K562 (cell line): ENCODE results near the gene PIK3CD. TPM values are rescaled to one million over a fixed set of nuclear protein-coding genes. Genes with fewer than 3 reads are reported as not detected.

Source experiments
- ATAC-seq: fragments of 200-7000 bp; cut with Tn5 transposase; 3 replicates; pipeline ENCODE4 v1.9.1; 2020; ENCODE audit warnings: moderate library complexity
- BruUV-seq: library from RNA; stranded (reverse); fragments of 400-500 nt; replicated peaks from 2 replicates; lab custom pipeline; 2021; lab: Mats Ljungman, UMichigan
- CTCF ChIA-PET: fragments of 300-600 bp; formaldehyde crosslinking; extraction: SDS; loops from one replicate; lab custom pipeline; 2021; ENCODE audit warnings: low intra/inter-chr PET ratio; lab: Yijun Ruan, JAX
- POLR2A ChIA-PET: fragments of 300-600, 350-650 bp; sonication (Branson Sonifier 250); formaldehyde crosslinking; extraction: SDS; loops from one replicate; lab custom pipeline; 2021; ENCODE audit warnings: antibody characterized with exemption, inconsistent platforms; lab: Yijun Ruan, JAX
- DNase-seq, 4 experiments: peaks; one replicate each; pipeline versions ENCODE4 v3.0.0 to v3.0.0-alpha.2; 2011 to 2018; ENCODE audit warnings: low spot score in 3 of 4, mixed read lengths in 3 of 4; ENCODE audit errors: extremely low read depth in 1 of 4
- FAIRE-seq: peaks from 2 replicates; lab custom pipeline; 2011; peaks lifted over from hg19 to GRCh38; lab: Jason Lieb, UNC
- H2AFZ ChIP-seq: 2 replicates; pipeline ENCODE4 v1.6.0; 2011; ENCODE audit warnings: low read depth, low read length, control low read depth, inconsistent platforms
- H3K27ac ChIP-seq: fragments of 200-600 bp; 3 replicates; pipeline ENCODE4 v1.8.0; 2011; ENCODE audit warnings: low read depth, mild to moderate bottlenecking, control low read depth, inconsistent platforms, low read length, moderate library complexity, mixed read lengths; ENCODE audit errors: extremely low read depth
- H3K27me3 ChIP-seq, 2 experiments: fragments of 300-600 bp in 1 of 2; 2 replicates in 1 of 2; 3 replicates in 1 of 2; pipeline versions ENCODE4 v1.6.0 to v1.8.0; 2011; ENCODE audit warnings: inconsistent platforms in 2 of 2, low read length in 2 of 2, mild to moderate bottlenecking in 1 of 2, mixed read lengths in 1 of 2, moderate library complexity in 1 of 2; ENCODE audit not compliant: control insufficient read depth in 2 of 2, insufficient read depth in 2 of 2
- H3K36me3 ChIP-seq: fragments of 300-600 bp; 3 replicates; pipeline ENCODE4 v1.8.0; 2011; ENCODE audit warnings: mild to moderate bottlenecking, low read length, inconsistent platforms; ENCODE audit not compliant: control insufficient read depth, insufficient read depth
- H3K4me1 ChIP-seq, 2 experiments: fragments of 200-600 bp in 1 of 2; replicated peaks in 1 of 2; 2 replicates in 1 of 2; 3 replicates in 1 of 2; pipeline versions ENCODE4 v1.5.1 to v1.8.0; 2011; ENCODE audit warnings: inconsistent platforms in 2 of 2, low read length in 2 of 2, mild to moderate bottlenecking in 1 of 2, mixed read lengths in 1 of 2, moderate library complexity in 1 of 2; ENCODE audit not compliant: control insufficient read depth in 2 of 2, insufficient read depth in 2 of 2
- H3K4me2 ChIP-seq: 2 replicates; pipeline ENCODE4 v1.6.1; 2011; ENCODE audit warnings: low read length, control low read depth, inconsistent platforms, mixed read lengths; ENCODE audit not compliant: insufficient read depth
- H3K4me3 ChIP-seq: fragments of 200-600 bp; sonication (generic), shearing (Covaris generic); 2 replicates; pipeline ENCODE4 v1.5.1; 2016; ENCODE audit warnings: control low read depth, inconsistent platforms
- H3K79me2 ChIP-seq: fragments of 200-600 bp; 3 replicates; pipeline ENCODE4 v1.8.0; 2011; ENCODE audit warnings: low read length, inconsistent platforms; ENCODE audit not compliant: control insufficient read depth, insufficient read depth
- H3K9ac ChIP-seq, 2 experiments: 2 replicates each; pipeline versions ENCODE4 v1.6.0 to v1.6.1; 2011; ENCODE audit warnings: low read depth in 2 of 2, low read length in 2 of 2, control low read depth in 1 of 2, inconsistent platforms in 1 of 2, mild to moderate bottlenecking in 1 of 2, mixed read lengths in 1 of 2; ENCODE audit not compliant: insufficient read depth in 1 of 2
- H3K9me1 ChIP-seq: one replicate; pipeline ENCODE4 v1.6.0; 2011; ENCODE audit warnings: inconsistent platforms, mild to moderate bottlenecking, low read length, moderate library complexity; ENCODE audit not compliant: control insufficient read depth, insufficient read depth
- H3K9me3 ChIP-seq: replicated peaks from 2 replicates; pipeline ENCODE4 v1.5.1; 2011; ENCODE audit warnings: low read depth, low read length, inconsistent platforms; ENCODE audit not compliant: control insufficient read depth, insufficient read depth
- H4K20me1 ChIP-seq: replicated peaks from 2 replicates; pipeline ENCODE4 v1.6.1; 2011; ENCODE audit warnings: low read length, inconsistent platforms, mixed read lengths; ENCODE audit not compliant: control insufficient read depth, insufficient read depth
- RFX1 ChIP-seq: fragments of 450-650 bp; IDR thresholded peaks from 2 replicates; pipeline ENCODE4 v1.6.1; 2016; ENCODE audit warnings: mild to moderate bottlenecking, moderate library complexity
- SAFB ChIP-seq: fragments of 200-400 bp; formaldehyde crosslinking; IDR thresholded peaks from 2 replicates; pipeline ENCODE4 v1.6.1; 2017; ENCODE audit warnings: low read depth, low read length, borderline replicate concordance
- TEAD1 ChIP-seq, 2 experiments: fragments of 450-650 bp in 1 of 2; sonication (generic) in 1 of 2; formaldehyde crosslinking; IDR thresholded peaks; 2 replicates each; pipeline versions ENCODE4 v1.4.0 to v1.8.0; 2020 to 2022; ENCODE audit warnings: mild to moderate bottlenecking in 2 of 2, missing genetic modification reagents in 1 of 2
- YBX1 ChIP-seq: fragments of 450-650 bp; IDR thresholded peaks from 2 replicates; pipeline ENCODE4 v1.7.1; 2016; ENCODE audit warnings: mild to moderate bottlenecking
- WGBS: fragments of 100-300 bp; shearing (Covaris generic); methylation state at CpG from one replicate; pipeline ENCODE4 v1.1.6; 2016; ENCODE audit warnings: low coverage, mixed read lengths; ENCODE audit not compliant: insufficient coverage; ENCODE audit errors: missing lambda C conversion rate; 5-methylcytosine and 5-hydroxymethylcytosine counted together
- in situ Hi-C: fragments of 300-500 bp; cut with MboI; formaldehyde crosslinking; loops from 4 replicates; pipeline ENCODE4 v1.15.0; 2018; ENCODE audit warnings: inconsistent platforms, mixed read lengths
- intact Hi-C: fragments of 100-400 bp; cut with micrococcal nuclease; formaldehyde crosslinking; loops from 2 replicates; pipeline ENCODE4 v1.14.2; 2022
- polyA plus RNA-seq, 8 experiments: library from polyadenylated mRNA; depleted of rRNA in 4 of 8; stranded (reverse) in 5 of 8; unstranded in 3 of 8; fragments of >200 nt; fragmentation: Nextera tagmentation in 2 of 8; fragmentation: Illumina TruSeq in 1 of 8; extraction: Ambion mirVana in 2 of 8; extraction: Trizol in 1 of 8; gene quantifications; 2 replicates each; pipeline versions ENCODE4 v1.2.1 to v1.2.3, GENCODE V29; 2011 to 2014; ENCODE audit warnings: inconsistent platforms in 1 of 8, missing spikeins in 1 of 8
- total RNA-seq, 7 experiments: library from RNA; depleted of rRNA in 6 of 7; stranded (reverse); fragments of >200 nt in 6 of 7; fragmentation: Illumina TruSeq in 2 of 7; extraction: Trizol in 2 of 7; gene quantifications; 2 replicates each; pipeline versions ENCODE4 v1.2.1 to v1.2.3, GENCODE V29; 2011 to 2021; ENCODE audit warnings: low replicate concordance in 1 of 7
- TF ChIP-seq, protein P1 (sequence below): sonication (generic); IDR thresholded peaks from 2 replicates; pipeline ENCODE4 v1.6.1; 2016

The PIK3CD gene
- total and polyA plus RNA-seq, 9 of the 15 experiments (the other 6 are each of a cell fraction or from before 2014, with no cell fraction given) = 1.8 to 20.8 (median 7.2) TPM

DNA sequence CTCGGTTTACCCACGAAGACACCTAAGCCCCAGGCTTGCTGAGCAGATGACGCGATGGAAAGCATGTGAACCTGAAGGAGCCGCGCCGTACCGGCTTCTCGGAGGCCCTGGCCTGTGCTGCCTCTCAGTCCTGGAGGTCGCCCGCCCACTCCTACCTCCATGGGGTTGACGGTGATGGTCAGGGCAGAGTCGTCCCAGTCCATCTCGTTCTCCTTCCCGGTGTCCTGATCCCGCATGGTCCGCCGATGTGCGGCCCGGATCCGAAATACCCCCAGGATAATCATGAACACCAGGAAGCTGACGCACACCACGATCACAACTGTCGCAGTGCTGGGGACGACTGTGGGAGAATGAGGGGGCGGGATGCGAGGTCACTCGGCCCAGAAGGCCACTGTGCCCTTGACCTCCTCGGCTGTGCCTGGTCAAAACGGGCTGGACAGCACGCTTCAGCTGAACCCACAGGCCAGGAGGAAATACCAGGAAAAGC is 79.6 kb downstream of the PIK3CD start:
- POLR2A ChIA-PET = interaction anchor here (0.6 to 1.3 kb wide), 2 partner anchors 11 to 15 kb away, joined by 3 read pairs; no protein-coding TSS in a partner anchor

More for the DNA sequence above, 79.6 kb downstream of the PIK3CD start:
- DNase-seq (no peak), FAIRE-seq (no peak), ATAC-seq (no peak)
- Histone ChIP-seq H3K27ac (no peak overlapping the region), H3K27me3 (no peaks in the 10 kb centered on the region), H4K20me1 (no peaks in the 10 kb centered on the region), H3K4me2 (no peak overlapping the region), H3K9me1 (no peaks in the 10 kb centered on the region), H3K9me3 (no peaks in the 10 kb centered on the region; the same call in 1 of the 2 replicates), H3K4me3 (no peak overlapping the region), H3K36me3 (peaks cover 83% of the 10 kb centered on the region; the same call in 2 of the 3 replicates), H2AFZ (no peak overlapping the region), H3K79me2 (no peaks in the 10 kb centered on the region), H3K4me1 (peaks cover 0 to 7% of the 10 kb centered on the region in 2 experiments; a peak in 1 of 5 replicates), H3K9ac (peak overlapping the region in 1 of 2 experiments; percentile 28; a peak in 1 of 4 replicates)
- BruUV-seq = no TSS peak
- 0 out of 4 replicates have a peak, but pooled peaks of 1 of the 2 experiments have one; percentile 43 for TF ChIP-seq TEAD1 (CRISPR knock-in tag; IDR thresholded peaks at IDR 0.05)
- TF ChIP-seq YBX1 = no peak
- TF ChIP-seq RFX1 = no peak
- TF ChIP-seq, protein P1, sequence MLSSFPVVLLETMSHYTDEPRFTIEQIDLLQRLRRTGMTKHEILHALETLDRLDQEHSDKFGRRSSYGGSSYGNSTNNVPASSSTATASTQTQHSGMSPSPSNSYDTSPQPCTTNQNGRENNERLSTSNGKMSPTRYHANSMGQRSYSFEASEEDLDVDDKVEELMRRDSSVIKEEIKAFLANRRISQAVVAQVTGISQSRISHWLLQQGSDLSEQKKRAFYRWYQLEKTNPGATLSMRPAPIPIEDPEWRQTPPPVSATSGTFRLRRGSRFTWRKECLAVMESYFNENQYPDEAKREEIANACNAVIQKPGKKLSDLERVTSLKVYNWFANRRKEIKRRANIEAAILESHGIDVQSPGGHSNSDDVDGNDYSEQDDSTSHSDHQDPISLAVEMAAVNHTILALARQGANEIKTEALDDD = no peak
- TF ChIP-seq SAFB = no peak
- WGBS = 92% methylated on average over 28 of the region's 31 CpGs
- intact Hi-C loops (no loop called here), in situ Hi-C loops (no loop called here)
- CTCF ChIA-PET = no interaction called here
